HG03139 (cell line): ENCODE data around the gene BABAM2.

Source experiments
- ATAC-seq: cut with Tn5 transposase; IDR thresholded peaks from one replicate; pipeline ENCODE4 v1.9.1; 2021; ENCODE audit not compliant: unreplicated experiment

The BABAM2 gene

DNA sequence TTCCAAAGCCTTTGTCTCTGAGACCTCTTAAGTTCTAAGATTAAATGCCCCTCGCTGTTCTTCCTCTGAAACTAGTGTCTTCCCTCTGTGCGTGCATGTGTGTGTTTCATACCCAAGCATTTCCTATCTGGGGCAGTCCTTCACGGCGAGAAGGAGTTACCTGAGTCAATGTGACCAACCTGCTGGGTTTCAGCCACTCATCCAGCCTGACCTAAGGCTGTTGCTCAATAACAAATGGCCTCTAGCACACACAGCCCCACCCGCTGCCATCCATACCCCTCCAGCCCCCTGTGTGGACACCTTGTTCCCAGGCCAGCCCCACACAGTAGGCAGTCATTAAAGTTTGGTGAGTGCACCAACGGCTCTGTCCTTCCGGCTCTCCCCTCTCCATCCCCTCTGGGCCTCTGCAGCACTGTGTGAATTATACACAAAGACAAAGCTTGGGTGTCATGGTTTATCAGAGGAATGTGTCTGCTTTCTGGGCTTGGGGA is 448.3 kb downstream of the BABAM2 start:
- ATAC-seq, result no peak

DNA sequence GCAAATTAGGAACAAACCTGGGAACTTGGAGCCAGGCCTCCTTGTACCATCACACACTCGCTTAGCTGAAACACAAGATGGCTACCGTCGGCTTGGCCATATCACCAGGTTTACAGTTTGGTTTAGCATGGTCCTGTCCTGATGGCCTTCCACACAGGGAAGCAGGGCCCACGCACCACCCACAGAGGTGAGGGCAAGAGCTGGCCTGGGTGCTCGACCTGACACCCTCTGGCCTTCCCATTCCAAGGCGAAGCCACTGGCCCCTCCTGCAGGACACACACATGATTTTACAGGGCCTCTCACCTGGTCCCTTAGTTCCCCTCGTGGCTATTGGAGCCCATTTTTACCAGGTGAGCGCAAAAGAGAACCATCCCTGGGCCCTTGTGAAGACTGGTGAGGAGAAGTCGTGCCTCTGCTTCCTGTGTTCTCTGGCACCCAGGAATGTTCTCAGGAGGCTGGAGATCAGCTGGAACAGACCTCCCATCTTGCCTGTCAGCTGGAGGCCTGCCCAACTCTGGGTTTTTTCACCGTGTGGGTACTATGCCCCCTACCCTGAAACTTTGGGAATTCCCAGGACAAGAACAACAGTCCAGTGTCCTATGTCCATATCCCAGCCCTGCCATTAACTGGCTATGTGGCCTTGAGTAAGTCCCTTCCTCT is 449.1 kb downstream of the BABAM2 start:
- no peak for ATAC-seq

DNA sequence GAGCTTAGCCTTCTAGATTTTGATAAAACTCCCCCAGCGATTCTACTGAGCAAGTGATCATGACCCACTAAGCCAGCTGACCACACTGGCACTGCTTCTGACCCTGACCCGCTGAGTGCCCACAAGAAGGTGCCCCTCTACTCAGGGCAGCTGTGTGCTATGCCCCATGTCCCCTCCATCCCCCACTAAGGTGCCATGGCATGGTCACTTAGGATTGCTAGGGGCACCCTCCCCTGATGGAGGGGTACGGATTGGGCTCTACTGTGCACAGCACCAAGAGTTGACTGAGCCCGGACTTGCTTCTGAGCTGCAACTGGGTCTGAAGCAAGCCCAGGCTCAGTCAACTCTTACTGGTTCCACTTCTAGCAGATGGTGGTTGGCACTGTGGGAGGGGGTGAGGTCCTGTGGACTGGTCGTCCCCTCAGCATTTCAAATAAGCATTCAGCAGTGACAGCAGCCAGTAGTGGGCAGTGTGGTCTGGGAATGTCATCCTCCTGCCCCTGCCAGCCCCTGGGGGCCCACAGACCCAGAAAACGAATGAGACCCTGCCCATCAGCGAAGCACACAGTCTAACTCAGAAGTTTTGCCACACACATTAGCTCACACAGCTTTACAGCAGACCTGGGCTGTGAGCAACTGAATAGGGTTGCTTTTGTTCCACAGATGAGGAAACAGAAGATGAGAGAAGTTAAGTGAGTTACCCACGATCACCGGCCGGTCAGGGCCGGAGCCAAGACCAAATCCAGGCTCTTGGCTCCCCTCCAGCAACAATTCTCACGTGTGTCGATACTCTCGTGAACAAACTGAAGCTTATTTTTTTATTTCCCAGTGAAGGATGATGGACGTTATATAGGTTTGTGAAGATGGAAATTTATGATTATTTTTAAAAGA is 450.0 kb downstream of the BABAM2 start:
- ATAC-seq, result no peak

DNA sequence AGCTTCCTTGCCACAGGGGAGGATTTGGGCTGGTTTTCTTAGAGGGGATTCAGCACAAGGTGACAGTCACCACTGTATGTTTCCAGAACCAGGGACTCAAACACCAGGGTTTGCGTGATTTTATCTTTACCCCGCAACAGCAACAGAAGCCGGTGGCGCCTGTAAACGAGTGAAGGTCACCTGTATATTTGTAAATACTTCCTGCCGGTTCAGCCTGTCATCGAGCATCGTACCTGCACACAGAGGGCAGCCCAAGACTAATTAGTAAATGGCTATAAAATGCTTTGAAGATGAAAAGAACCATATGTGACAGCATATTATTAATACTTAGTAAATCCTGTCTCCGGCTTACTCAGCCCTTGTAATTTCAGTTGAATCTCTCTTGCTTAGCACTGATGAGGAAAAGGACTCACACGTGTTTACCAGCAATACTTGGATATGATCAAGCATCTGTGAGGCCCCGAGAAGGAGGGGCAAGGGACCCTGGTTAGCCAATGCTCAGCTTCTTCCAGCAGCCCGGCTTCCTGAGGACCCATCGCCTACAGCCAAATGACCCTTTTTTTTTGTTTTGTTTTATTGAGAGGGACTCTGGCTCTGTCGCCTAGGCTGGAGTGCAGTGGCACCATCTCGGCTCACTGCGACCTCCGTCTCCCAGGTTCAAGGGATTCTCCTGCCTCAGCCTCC is 450.8 kb downstream of the BABAM2 start:
- no peak for ATAC-seq

- ATAC-seq, result no peak
These were observed 451.8 kb downstream of the BABAM2 start for GRCh38 chr2:28342081-28342967.

- no peak for ATAC-seq
These were observed 452.8 kb downstream of the BABAM2 start for GRCh38 chr2:28343184-28343942.

DNA sequence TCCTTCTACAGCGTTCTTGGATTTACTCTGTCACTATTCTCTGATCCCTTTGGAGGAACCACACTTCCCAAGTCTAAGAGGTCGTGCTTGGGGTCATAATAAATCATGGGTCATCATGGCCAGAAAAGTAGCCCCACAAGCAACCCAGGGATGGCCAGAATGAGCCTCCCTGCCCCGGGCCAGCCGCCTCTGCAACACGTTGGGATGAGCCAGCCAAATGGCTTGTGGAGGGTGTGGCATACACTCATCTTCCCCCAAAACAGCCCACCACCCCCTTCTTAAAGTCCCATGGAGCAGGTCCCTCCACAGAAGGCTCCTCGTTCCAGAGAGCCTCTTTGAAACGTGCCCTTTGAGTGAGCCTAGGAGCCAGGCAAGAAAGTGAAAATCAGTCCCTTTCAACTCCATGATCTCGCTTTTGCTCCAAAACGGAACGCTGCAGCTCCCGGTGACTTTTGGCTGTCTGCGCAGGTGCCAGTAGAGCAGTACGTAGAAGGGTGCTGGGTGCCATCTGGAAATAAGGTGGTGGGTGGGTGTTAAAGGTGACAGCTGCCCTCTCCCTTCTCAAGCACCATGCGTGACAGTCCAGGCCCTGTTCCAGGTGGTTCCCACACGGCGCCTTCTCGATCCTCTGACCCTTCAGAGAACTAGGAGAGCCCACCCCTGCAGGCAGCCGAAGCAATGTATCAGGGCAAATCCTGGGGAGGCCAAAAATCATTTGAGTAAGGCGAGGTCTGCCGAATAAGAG is 453.6 kb downstream of the BABAM2 start:
- no peak for ATAC-seq

- ATAC-seq, result no peak
These were observed 454.3 kb downstream of the BABAM2 start for GRCh38 chr2:28344756-28345373.

DNA sequence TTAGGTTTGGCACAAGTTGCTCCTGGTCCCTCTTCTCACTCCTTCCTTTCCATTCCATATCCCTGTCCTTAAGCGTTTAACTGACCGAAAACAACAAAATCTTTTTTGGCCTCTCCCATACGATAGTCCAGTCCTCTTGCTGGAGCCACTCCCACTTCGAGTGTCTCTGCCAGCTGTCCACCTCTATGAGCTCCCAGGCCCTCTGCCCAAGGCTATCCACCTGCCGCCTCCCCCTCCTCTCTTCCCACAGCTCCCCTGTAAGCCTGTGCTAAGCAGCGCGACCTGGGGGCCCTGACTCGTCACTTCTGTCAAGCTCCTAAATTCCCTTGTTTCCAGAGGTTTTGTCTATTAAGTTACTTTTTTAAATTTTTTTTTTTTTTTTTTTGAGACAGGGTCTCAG is 455.1 kb downstream of the BABAM2 start:
- ATAC-seq, result no peak

- ATAC-seq, result no peak
These were observed 456.1 kb downstream of the BABAM2 start for GRCh38 chr2:28346587-28346986.

- no peak for ATAC-seq
These were observed 456.7 kb downstream of the BABAM2 start for GRCh38 chr2:28347193-28347592.

DNA sequence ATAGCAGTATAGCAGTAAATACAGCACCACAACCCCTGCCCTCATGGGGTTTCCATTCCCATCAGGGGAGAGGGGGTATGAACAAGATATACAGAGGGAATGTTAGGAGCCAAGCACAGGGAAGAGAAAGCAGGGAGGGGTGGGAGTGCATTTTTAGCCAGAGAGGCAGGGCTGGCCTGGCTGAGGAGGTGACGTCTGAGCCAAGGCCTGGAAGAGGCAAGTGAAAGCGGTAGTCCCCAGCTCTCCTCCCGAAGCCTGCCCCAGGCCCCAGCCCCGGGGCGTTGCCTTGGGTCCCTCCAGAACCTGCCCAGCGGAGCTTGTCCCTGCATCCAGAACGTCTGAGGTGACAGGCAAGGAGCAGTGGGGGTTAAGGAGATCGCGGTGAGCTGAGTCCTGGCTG is 457.1 kb downstream of the BABAM2 start:
- ATAC-seq, result no peak

GRCh38 chr2:28348149-28348567 is 457.6 kb downstream of the BABAM2 start:
- ATAC-seq, result no peak

DNA sequence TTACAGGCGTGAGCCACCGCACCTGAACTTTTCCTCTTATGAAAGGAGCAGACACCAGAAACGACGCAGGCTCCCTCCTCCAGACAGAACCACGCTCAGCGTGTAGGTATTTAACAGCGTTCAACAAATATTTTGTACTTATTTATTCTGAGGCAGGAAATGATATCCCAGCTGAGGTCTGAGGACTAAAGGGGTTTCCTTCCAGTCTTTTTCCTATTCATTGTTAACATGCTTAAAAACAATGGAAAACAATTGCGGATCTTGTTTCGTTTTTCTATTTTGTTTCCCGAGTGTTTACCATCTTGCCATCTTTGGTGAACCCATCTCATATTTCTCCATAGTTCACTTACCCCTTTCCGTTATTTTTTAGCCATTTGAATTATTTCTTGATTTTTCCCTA is 458.4 kb downstream of the BABAM2 start:
- no peak for ATAC-seq

- no peak for ATAC-seq
These were observed 459.1 kb downstream of the BABAM2 start for GRCh38 chr2:28349546-28350165.

DNA sequence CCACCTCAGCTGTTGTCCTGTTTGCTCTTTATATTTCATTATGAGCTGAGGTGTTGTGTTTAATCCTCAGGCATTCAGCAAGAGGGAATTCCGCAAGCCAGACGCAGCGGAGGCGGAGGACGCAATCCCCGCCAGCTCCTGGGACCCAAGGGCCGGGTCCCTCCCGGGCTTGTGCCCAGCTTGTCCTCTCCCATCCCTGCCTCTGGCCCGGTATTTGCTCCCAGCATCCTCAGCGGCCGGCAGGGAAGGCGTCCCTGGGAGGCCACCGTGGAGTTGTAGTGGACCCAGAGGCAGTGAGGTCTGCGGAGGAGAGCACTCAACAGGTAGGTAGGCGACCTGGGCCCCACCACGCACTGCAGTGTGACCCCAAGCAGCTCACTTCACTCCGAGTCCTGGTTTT is 459.7 kb downstream of the BABAM2 start:
- no peak for ATAC-seq

- ATAC-seq, result no peak
These were observed 460.3 kb downstream of the BABAM2 start for GRCh38 chr2:28350791-28351285.

GRCh38 chr2:28351621-28352020 is 461.1 kb downstream of the BABAM2 start:
- no peak for ATAC-seq
